GM18951 (cell line): ENCODE data around the gene ZNF768.
"Not testable (repeated sequence)": the region's sequence is repeated elsewhere in the genome, so short reads cannot be mapped to it uniquely, and the experiment has no call there.

Experiments
- POLR2A ChIP-seq: IDR thresholded peaks from 4 replicates; pipeline ENCODE4 v1.6.1; 2011; ENCODE audit warnings: mild to moderate bottlenecking; ENCODE audit not compliant: insufficient read length, insufficient read depth; ENCODE audit errors: extremely low read depth
- in situ Hi-C: fragments of 300-500 bp; cut with MboI; formaldehyde crosslinking; loops from one replicate; pipeline ENCODE4 v1.12.0; 2022; ENCODE audit warnings: low sequenced_read_pairs, mixed read lengths, inconsistent platforms; ENCODE audit not compliant: unreplicated experiment

The ZNF768 gene

DNA sequence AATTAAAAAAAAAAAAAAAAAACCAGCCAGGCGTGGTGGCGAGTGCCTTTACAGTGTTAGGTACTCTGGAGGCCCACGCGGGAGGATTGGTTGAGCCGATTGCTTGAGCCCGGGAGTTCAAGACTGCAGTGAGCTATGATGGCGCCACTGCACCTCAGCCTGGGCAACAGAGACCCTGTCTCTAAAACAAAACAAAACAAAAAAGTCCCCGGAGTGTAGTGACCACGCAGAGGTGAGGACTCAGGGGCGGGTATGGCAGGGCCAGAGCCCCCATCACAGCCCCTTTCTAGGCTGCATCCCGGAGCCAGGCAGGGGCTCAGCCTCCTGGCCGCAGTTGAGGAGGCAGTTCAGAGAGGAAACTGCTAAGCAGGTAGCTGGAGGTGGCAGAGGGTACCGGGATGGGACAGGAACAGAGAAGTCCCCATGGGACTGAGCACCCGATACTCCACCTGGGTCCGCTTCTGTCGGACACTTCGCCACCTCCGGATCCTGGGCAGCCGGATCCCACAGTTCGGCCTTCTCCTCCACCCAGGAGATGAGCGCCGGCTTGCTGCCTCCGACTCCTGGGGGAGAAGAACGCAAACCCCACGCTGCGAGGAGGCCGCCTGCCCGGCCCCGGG is 7.5 kb upstream of the ZNF768 start:
- in situ Hi-C loops = no loop called here
- TF ChIP-seq POLR2A = no peak

DNA sequence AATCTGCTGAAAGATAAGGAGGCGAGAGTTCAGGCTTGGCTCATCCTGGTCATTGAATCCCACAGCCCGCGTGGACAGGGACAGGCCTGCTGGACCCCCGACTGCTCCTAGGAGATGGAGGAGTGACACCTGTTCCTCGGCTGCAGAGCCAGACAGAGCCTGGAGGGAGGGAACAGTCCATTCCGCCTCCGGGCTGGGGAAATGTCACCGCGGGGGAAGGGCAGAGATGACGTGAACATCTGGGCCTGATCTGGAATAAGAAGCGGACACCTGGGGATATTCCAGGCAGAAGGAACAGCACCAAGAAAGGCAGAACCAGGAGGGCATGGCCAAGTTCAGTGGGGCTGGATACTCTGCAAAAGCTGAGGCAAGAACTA is 6.8 kb upstream of the ZNF768 start:
- in situ Hi-C loops = no loop called here
- TF ChIP-seq POLR2A = no peak

DNA sequence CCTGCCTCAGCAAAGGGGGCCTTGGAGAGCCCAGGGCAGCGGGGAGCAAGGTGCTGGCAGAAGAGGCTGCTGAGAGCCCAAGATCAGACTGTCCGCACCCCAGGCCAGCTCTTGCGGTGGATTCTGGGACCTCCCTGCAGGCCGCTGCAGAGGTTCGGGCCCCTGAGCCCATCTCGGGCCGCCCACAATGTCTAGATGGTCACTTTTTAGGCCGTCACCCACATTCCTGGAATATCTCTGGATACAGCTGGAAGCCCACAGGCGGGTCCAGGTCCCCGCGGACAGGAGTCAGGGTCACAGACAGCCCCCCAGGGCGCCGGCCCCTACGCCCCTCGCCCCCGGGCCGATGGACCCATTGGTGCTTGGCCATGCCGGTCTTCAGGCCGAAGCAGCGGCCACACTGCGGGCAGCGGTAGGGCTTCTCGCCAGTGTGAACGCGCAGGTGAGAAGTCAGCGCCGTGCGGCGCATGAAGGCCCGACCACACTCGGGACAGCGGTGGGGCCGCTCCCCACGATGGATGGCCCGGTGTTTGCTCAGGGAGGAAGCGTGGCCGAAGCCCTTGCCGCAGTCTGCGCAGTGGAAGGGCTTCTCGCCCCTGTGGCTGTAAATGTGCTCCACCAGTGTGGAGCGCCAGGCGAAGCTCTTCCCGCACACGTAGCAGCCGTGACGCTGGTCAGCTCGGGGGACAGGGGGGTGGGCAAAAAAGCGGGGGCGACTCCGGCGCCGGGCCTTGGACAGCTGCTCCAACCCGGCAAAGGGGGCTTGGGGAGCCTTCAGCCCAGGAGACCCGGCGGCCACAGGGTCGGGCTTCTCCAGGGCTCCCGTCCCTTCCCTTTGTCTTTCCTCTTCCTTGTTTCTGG is 6.1 kb upstream of the ZNF768 start:
- in situ Hi-C loops = no loop called here
- no peak for TF ChIP-seq POLR2A

DNA sequence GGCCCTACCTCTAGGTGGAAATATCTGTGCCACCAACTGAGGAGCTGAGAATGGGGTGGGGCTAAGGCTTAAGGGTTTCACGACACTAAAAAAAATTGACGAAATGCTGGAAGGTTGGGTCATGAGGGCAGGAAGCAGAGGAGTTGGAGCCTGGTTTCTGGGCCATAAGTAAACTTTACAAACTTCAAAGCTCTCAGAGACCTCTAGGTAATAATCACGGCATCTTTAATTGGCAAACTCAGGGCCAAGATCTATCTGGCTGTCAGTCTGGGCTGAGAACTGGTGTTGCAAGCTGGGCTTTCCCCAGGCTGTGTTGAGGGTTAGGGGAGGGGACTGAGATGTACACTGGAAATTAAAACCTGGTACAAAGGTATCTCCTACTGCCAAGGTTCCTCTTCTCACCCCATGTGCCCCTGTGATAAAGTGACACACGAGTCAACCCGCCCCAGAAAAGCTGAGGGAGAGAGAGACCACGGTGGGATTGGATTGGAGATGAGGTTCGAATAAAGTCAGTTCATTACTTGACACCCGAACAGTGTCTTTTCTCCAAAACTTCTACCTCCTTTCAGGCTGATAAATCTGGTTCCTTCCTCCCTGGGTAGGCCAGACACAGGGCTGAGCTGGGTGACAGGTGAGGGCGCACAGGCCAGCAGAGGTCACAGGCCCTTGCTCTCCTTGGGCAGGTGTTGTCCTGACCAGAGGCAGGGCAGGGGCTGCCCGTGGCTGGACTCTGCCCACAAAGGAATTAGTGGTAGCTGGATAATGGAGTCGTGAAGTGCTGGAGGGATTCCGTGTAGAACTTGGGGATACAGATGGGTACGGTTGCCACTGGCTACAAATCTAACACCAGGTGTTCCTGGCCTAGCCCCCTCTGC is 4.0 kb upstream of the ZNF768 start:
- no peak for TF ChIP-seq POLR2A
- in situ Hi-C loops = no loop called here

DNA sequence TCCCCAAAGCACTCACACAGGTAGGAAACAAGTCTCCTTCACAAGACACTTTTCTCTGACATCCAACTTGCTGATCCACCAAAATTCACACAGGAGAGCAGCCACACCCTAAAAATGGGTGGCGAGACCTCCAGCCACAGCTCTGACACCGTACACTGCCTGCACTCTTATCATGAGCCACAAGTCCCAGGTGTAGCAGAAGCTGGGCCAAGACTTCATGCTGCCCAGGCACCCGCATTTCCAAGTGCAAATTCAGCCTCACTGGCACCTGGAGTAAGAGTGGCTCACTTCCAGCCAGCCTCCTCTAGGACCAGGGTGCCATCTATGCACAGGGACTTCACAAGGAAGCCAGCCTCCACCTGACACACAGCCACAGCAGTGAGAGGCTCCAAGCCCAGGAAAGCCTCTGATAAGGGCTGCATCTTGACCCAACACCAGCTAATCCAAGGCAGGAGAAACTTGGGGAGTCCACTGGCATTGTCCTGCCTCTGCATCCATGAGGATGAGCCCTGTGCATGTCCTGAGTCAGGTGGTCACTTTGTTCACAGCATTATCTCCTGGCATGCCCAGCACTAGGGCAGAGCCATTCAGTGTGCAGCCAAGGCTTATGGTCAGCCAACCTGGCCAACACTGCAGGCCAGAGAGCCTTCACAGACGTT is 2.6 kb upstream of the ZNF768 start:
- no peak for TF ChIP-seq POLR2A
- in situ Hi-C loops = no loop called here

DNA sequence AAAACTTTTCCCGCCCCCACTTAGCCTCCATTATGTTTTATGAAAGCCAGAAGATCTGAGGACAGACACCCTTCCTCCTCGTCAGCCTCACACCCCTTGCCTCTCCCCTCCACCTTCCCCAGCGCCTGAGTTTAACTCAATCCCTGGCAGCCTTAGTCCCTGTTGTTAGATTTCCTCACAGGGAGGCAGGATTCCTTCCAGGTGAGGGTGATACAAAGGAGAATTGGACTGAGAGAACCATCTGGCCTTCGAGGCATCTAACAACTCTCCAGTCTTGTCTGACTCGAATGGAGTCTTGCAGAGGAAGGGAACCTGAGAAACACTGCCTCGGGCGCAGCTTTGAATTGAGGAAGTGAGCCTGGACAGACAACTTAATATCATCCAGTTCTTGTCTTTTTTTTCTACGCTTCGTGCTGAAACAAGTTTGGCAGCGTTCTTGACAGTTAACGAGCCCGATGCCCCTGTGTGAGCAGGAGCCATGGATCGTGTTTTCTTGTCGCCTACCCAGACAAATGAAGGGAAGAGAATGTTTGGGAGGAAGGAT is 1.3 kb upstream of the ZNF768 start:
- in situ Hi-C loops = no loop called here
- no peak for TF ChIP-seq POLR2A

DNA sequence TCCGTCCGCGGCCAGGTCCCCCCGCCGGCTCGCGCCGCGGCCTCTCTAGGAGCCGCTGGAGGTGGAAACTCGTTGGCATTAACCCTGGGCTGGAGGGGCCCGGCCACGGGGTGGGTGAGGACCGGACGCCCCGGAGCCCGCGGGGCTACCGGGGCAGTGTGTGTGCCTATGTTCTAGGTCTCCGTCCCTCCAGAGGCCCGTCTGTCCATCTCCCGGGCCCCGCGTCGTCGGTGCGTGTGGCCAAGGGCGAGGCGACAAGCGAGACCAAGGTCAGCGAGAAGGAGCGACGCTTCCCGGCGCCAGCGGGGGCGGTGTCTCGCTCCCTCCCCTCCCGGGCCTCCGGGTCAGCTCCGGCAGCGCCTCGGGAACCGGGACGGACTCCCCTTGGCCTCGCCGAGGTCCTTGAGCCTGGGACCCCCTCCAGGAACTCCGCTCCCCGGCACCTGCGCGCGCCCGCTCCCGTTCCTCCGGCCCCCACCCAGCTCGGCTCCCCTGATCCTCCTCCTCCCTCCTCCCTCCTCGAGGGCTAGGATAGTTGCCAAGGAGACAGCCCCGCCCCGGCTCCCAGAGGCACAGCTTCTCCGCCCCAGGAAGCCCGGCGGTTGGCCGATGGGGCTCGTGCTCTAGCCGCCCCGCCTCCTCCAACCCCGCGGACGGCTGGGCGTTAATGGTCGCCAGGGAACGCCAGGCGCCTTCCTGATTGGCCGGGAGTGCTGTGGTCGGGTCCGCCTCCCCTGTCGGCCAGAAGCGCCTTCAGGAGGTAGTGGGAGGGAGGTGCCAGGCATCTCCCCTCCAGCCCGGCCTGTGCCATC is 663 bp upstream of the ZNF768 start:
- peak; percentile 56 for TF ChIP-seq POLR2A
- in situ Hi-C loops = no loop called here

DNA sequence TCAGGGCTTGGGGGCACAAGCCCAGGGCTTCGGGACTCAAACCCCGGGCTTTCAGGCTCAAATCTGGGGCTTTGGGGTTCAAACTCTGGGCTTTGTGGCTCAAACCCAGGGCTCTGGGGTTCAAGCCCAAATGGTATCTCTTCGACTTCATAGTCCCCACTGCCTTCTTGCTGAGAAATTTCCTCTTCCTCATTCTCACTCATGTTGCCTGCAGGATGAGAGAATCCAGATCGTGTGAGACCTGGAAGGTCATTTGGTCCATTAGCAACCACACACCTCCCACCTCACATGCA is 576 bp downstream of the ZNF768 start:
- in situ Hi-C loops = no loop called here
- no peak for TF ChIP-seq POLR2A

DNA sequence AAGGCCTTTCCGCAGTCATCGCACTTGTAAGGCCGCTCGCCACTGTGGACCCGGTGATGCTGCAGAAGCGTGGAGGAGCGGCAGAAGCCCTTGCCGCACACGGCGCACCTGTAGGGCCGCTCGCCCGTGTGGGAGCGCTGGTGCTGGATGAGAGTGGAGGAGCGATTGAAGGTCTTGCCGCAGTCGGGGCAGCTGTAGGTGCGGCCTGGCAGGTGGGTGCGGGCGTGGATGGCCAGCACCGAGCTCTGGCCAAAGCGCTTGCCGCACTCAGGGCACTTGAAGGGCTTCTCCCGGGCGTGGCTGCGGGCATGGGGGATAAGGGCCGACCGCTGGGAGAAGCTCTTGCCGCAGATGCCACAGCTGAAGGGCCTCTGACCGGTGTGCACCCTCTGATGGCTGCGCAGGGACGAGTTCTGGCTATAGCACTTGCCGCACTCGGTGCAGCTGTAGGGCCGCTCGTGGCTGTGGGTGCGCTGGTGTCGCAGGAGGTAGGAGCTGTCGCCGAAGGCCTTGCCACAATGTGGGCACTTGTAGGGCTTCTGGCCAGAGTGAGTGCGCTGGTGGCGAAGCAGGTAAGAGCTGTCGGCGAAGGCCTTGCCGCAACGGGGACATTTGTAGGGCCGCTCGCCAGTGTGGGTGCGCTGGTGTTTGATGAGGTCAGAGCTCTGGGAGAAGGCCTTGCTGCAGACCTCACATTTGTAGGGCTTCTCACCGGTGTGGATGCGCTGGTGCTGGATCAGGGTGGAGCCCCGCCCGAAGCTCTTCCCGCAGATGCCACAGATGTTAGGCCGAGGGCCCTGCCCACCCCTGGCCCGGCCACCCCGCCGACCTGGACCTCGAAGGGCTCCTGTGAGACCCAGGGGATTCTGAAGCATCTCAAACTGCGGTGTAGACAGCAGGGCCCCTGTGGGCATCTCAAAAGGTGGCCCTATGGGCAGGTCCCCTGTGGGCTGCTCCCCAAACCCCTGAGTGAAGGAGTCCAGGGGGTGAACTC is 1.5 kb downstream of the ZNF768 start:
- no peak for TF ChIP-seq POLR2A
- in situ Hi-C loops = no loop called here

DNA sequence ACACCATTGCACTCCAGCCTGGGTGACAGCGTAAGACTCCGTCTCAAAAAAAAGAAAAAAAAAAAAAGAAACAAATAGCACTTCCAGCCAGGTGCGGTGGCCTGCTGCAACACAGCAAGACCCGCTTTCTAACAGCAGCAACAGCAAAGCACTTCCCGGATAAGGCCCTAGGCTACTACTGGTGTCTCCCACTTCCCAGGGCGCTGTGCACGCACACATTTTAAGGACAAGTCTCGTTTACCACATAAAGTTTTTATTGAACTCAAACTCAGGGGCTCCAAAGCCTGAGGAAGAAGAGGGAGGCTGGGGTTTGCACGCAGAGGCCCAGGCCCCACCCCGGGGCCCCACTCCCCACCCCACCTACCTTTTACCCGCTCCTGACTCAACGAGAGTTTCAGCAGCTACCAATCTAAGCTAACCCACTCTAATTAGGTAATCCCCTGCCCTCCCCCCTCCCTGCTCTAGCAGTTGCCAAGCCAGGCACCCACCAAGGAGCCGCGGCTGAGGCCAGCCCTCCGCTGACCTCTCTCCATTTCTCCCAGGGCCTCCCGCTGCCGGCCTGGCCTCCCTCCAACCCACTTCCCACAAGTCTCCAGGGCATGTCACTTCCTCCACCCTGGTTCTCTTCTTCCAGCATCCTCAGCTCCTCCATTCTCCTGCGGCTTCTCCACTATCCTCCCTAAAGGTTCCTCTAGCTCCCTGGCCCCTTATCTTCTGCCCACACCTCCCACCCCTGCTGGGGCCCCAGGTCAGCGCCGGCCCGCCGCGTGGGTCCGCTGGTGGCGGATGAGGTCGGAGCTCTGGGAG is 2.4 kb downstream of the ZNF768 start:
- in situ Hi-C loops = no loop called here
- TF ChIP-seq POLR2A = no peak

DNA sequence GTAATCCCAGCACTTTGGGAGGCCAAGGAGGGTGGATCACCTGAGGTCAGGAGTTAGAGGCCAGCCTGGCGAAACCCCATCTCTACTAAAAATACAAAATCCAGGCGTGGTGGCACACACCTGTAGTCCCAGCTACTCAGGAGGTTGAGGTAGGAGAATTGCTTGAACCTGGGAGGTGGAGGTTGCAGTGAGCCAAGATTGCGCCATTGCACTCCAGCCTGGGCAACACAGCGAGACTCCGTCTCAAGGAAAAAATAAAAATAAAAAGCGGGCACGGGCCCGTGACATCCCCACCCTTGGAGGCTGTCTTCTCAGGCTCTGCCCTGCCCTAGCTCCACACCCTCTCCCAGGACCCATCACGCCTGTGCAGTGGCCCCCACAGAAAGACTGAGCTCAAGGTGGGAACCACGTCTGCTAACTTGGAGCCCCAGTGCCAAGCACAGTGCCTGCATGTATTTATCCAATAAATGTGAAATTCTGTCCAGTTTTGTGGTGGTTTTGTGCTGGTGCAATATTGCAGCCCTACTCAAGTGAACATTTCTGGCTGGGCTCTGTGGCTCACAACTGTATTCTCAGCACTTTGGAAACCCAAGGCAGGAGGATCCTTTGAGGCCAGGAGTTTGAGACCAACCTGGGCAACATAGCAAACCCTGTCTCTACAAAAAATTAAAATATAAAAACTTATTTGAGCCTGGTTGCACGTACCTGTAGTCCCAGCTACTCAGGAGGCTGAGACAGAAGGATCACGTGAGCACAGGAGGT is 3.5 kb downstream of the ZNF768 start:
- in situ Hi-C loops = not testable (repeated sequence)
